Retinal pigment epithelial cell (primary cell): ENCODE data around the gene CCDC18.

ENCODE experiments used
- DNase-seq: peaks from one replicate; pipeline ENCODE4 v3.0.0-alpha.2; 2010; ENCODE audit warnings: low read depth
- H3K4me3 ChIP-seq: 2 replicates; pipeline ENCODE4 v1.5.1; 2011; ENCODE audit warnings: mild to moderate bottlenecking, low read length, control low read depth, moderate library complexity
- CTCF ChIP-seq: conservative IDR thresholded peaks from 2 replicates; pipeline ENCODE4 v1.5.1; 2011; ENCODE audit warnings: low read depth, low read length, control low read depth, inconsistent platforms

The CCDC18 gene

GRCh38 chr1:93194231-93194990 lies 13.9 kb downstream of the CCDC18 start:
- no peak for TF ChIP-seq CTCF
- H3K4me3 ChIP-seq, result no peak overlapping the region
- no peak for DNase-seq

- TF ChIP-seq CTCF, result no peak
- H3K4me3 ChIP-seq, result no peak overlapping the region
- no peak for DNase-seq
These were observed 16.1 kb downstream of the CCDC18 start for GRCh38 chr1:93196591-93196990.

GRCh38 chr1:93199150-93199549 lies 18.6 kb downstream of the CCDC18 start:
- DNase-seq, result no peak
- no peak for TF ChIP-seq CTCF
- H3K4me3 ChIP-seq, result no peak overlapping the region

DNA sequence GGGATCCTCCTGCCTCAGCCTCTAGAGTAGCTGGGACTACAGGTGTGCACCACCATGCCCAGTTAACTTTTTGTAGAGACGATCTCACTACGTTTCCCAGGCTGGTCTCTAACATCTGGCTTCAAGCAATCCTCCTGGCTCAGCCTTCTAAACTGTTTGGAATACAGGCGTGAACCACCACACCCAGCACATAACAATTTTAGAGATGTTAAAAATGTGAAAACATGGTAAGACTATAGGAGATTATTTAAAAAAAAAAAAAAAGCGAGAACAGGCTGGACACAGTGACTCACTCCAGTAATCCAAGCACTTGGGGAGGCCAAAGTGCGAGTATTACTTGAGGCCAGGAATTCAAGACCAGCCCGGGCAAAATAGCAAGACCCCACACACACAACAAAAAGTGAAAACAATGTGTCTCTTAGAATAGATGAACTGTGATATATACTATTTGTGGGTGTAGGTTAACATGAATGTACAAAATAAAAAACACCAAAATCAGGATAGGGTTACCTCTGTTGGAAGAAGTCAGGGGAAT lies 19.6 kb downstream of the CCDC18 start:
- DNase-seq, result no peak
- no peak for TF ChIP-seq CTCF
- H3K4me3 ChIP-seq, result no peak overlapping the region

DNA sequence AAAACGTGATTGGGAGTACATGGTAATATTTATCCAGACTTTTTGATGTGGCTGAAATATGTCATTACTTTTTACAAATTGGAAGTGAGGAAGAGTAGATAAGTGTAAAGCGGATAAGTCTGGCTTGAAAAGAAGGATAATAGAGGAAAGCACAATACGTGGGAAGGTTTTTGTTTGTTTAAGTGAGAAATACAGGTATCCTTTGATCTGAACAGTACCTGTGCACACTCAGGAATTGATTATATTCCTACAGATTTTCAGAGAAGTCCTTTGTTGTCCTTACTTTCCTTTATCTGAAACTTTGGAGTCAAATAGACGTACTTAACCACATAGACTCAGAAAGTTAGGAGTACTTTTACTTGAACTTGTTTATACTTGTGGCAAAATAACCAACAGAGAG lies 20.2 kb downstream of the CCDC18 start:
- H3K4me3 ChIP-seq, result no peak overlapping the region
- DNase-seq, result no peak
- TF ChIP-seq CTCF, result no peak

- H3K4me3 ChIP-seq, result no peak overlapping the region
- no peak for DNase-seq
- TF ChIP-seq CTCF, result no peak
These were observed 25.5 kb downstream of the CCDC18 start for GRCh38 chr1:93205892-93206566.

GRCh38 chr1:93206567-93206954 lies 26.0 kb downstream of the CCDC18 start:
- DNase-seq, result no peak
- no peak overlapping the region for H3K4me3 ChIP-seq
- TF ChIP-seq CTCF, result no peak
